Measurements from ENCODE around the gene G2E3.
"Not testable (repeated sequence)": the region's sequence is repeated elsewhere in the genome, so short reads cannot be mapped to it uniquely, and the experiment has no call there.

G2E3 gene, protein sequence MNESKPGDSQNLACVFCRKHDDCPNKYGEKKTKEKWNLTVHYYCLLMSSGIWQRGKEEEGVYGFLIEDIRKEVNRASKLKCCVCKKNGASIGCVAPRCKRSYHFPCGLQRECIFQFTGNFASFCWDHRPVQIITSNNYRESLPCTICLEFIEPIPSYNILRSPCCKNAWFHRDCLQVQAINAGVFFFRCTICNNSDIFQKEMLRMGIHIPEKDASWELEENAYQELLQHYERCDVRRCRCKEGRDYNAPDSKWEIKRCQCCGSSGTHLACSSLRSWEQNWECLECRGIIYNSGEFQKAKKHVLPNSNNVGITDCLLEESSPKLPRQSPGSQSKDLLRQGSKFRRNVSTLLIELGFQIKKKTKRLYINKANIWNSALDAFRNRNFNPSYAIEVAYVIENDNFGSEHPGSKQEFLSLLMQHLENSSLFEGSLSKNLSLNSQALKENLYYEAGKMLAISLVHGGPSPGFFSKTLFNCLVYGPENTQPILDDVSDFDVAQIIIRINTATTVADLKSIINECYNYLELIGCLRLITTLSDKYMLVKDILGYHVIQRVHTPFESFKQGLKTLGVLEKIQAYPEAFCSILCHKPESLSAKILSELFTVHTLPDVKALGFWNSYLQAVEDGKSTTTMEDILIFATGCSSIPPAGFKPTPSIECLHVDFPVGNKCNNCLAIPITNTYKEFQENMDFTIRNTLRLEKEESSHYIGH

DNA sequence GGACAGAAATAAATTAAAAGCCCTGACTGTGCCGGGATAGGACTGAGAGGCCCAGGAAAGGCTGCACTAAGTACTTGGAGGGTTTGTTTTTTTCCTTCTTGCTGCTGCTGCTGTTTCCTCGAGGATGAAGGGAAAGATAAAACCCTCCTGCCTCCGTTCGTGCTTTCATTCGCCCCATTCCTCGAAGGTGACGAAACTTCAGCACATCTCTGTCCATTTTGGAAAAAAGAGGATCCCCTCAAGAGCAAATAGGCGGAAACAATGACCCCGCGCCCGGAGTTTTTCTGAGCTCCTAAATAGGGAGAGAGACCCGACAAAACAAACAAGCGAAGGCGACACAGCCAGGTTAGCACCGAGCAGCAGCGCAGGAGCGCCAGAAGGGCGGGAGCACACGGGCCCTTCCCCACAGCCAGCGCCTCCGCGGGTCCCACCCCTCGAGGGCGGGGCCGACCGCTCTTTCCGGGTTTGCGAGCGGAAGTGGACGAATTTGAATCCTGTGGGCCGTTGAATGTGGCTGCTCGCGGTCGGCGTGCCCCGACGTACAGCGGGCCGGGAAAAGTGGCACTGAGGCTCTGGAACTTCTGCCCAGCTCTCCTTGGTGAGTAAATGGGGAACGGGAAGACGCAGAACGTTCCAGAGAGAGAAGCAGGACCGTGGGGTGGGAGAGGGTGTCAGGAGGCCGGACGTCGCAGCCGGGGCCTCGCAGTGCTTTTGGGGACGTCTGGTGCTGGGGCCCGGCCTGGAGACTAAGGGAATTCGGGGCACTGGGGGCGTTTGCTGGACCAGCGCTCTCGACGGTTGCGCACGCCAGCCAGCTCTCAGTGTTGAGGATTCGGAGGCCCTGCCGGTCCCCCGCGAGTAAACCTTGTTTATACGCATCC lies at the start of gene G2E3:
Gene G2E3, plus strand, starts transcription at position 484 of the 881 bp plus-strand sequence. CDS start 21,922 bp downstream, outside the sequence.
- peak; percentile 73 to 78 for DNase-seq

DNA sequence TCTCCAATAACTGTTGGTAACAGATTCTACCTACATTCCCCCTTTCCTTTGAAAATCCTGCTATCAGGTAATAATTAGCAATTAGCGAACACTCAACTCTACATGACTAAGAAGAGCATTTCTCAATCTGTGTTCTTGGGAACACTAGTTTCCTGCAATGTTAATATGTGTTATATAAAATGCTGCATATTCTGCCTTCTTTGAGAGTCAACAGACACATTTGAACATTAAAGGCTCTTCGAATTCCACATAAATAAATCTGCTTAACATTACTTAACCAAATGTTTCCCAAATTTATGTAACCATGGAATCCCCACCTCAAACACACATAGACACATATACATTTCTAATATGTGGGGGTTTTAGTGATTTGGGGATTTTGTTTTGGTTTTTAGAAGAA lies 41.2 kb upstream of the G2E3 start:
- no peak for DNase-seq

DNA sequence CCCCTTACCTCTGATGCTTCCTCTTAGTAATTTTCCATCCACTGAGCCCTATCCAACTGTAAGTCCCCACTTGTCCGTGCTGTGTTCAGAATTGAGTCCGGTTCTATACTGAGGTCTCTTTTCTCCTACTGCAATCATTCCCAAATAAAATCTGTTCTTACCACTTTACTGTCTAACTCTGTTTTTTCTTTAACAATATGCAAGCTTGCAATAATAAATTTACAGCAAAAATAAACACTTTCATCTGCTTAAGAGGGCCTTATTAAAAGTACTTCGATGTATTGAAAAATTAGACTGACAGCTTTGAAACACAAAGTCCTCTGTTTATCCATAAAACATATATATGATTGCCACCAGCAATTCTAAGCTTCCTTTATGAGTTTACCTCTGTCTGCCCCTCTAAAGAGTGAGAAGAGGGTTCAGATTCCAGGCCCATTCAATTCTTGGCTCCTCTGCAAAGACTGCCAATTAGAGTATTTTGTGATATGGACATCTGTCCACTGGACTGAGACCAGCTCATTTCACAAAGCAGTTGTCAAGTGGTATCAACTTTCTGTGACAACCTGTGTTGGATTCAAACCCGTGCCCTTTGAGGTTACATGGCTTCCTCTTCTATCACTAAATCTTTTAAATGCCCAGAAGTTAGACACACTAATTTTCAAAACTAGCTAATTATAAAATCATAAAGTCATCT lies 39.9 kb upstream of the G2E3 start:
- no peak for DNase-seq

DNA sequence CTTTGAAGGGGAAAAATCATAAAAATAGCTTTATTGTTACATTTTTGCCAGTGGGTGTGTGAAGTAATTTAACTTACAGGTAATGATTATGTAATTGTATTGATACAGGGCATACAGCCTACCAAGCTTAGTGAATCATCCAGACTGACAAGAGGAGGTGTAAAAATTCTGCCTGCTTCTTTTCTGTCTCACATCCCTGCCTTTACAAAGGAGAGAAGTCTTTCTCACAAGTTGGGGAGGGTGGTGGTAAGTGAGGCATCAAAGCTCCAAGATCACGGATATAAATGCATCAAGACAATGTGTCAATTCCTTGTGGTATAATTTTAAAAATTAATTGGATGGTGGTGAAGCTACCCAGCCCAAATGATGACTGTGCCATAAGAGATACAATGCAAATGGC lies 39.0 kb upstream of the G2E3 start:
- DNase-seq, result no peak

DNA sequence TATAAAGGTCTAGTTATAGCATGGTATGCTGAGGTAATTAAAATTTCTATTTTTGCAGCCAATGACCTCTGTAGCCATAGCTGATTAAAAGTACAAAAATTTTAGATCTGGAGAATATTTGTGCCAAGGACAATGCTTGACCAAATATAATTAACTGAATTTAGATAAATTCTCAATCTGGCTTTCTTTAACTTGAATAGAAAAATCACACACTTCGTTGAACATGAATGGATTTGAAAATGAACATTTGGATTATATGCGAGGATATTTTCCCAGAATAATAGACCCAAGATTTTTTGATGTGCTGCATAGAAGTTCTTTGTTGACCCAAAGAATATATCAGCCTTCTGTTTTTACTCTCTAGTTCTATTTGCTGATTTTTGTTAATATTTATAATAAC lies 38.4 kb upstream of the G2E3 start:
- DNase-seq, result no peak

DNA sequence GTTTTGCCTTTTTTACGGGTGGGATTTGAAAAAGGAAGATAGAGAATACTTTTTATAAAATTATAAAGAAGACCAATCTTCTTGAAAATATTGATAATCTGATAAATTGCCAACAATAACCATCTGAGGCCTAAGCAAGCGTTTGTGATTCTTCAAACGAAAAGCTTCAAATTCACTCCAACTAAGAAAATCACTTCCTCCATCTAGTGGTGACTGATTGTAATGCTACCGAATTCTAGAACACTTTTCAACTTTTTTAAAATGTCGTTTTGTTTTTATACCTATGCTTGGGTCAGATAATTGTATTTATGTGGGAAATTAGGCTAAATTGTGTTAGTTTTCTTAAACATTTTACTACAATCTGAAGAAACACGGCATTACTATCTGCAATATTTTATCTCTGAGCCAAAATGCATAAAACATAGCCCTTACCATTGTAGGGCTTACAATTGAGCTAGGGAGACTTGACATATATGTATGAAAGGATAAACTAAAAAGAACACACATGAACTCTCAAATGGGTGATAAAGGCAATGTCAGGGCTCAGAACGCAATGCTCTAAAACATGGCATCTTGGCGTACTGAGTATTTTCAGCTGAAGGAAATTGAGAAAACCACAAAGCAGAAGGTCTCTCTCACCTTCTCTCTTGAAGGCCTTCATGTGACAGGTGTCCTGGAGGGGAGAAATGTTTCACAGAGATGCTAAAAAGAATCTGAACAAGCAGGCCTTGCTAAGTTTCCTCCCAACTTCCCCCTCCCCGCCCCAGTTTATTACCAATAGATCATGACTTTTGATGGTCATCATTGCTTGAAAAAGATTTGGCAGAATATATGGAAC lies 36.8 kb upstream of the G2E3 start:
- peak in 1 of 2 donors; percentile 63 for DNase-seq

DNA sequence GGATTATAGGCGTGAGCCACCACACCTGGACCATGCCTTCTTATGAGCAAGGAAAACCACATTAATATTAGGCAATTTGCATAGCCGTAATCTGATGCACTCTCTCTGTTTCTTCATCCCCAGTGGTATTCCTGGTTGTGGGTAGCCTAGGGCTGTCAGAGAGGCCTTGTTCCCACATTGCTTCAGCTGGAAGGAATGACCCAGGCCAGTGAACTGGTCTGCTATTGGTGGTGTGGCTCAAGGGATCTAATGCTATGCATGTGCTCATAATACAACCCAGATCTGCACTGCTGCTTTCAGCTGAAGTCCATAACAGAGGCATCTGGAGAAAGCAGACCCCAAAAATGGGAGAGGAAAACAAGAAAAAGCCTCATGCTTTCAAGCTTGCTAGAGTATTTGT lies 33.1 kb upstream of the G2E3 start:
- no peak for DNase-seq

DNA sequence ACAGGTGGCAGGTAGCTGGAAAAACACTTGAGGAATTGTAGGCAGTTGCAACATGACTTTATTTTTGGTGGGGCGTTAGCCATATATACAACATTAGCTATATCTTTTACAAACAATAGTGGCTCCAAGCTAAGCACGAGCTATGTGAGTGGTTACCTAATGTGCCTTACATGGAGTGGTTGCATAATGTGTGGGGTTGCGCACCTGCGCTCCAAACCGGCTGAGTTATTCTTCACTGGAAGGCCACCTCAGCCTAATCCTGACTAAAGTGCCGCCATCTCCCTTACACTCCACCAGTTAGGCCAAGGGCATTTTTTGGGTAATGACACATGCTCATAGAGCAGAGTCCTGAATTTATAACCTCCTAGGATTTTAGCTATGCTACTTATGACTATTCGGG lies 31.8 kb upstream of the G2E3 start:
- no peak for DNase-seq

DNA sequence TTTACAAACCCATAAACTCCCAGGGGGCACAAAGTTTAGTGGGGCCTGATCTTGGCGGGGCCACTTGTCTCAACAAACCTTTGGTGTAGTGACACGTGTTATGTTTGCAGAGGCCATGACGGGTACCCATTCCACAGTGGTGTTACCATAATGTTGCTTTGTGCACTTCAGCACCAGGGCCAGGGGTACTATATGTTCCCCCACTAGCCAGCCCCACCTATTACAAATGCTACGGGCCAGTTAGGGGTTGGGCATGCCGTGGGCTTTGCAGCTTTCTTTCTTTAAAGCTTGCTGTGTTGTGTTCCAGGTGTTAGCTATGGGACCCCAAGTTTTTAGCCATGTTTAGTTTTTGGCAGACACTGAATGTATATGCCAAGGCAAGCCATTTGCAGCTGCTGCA lies 30.8 kb upstream of the G2E3 start:
- no peak for DNase-seq

DNA sequence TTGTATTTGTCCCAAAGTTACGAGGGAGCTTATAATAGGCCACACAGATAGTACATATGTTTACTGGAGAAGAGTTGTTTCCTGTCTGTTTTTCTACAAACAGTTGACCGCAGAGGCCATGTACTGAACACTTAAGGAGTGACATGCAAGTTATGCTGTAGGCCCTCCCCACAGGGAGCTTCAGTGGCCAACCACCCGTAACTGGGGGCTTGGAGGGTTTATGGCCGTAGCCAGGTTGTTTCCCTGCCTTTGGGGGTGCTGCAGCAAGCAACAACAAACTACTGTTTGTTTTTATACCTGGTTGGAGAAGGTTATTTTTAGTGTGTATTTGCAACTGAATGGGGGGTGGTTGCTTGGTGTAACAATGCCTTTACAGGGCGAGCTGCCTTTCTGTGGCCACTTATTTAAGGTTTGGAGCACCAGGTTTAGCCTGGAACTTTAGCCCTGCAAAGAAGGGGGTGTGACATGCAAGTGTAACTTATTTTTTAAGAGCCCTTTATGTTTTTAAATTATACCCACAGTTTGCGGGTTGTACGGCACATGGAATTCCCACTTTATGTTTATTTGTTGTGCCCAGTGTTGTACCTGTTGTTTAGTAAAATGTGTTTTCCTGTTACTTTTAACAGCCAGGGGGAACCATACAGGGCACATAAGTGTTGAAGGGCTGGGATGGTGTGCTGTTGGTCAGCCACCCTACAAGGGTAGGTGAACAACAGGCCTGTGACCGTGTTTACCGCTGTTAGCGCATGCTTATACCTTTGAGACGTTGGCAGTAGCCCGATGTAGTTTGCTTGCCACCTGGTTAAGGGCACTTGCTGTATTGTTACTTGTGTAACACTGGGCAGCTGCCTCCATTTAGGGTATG lies 29.9 kb upstream of the G2E3 start:
- DNase-seq, result no peak

DNA sequence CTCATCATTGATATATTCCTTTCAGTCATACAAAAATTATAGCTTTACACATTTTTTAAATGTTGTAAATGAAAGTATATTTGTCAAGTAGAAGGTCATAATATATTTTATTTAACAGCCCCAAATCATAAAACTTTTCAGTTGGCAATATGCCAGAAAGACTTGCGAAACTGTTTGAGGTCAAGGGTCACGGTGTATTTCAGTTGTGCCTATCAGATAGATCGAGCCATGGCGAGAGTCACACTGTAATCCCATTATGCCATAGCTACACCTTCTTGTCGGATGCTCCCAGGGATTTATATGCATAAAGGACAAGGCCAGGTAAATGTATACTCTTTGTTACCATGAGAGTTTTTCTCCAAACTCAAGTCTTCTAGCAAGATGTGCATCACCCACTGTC lies 26.7 kb upstream of the G2E3 start:
- DNase-seq, result no peak

DNA sequence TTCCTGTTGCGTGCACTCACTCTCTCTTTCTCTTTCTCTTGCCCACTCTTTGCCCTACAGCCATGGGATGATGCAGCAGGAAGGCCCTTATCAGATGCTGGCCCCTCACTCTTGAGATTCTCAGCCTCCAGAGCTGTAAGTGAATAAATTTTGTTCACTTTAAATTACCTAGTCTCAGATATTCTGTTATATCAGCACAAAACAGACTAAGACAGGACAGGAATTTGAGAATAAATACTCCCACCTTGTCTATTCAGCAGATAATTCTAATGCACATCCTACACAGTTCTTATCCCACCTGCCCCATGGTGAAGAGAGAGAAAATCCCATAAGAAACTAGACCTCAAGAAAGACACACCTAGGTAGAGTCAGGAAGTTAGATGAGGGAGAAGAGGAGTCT lies 25.8 kb upstream of the G2E3 start:
- DNase-seq, result no peak

DNA sequence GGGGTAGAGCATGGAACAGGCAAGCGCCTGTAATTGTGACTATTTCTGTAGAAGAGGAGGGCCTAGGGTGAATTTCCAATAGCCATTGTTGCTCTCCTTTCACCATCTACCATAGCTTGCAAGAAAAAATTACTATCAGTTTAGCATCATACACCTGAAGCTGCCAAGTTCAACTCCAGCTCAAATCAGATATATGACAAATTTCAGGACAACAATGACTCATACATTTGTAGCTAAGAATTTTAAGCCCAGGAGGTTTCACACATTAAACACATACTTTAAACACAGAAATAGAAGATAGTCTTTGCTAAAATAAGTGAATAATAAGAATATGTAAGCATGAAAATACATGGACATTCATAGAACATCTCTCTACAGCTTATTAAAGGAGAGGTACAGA lies 17.6 kb upstream of the G2E3 start:
- DNase-seq, result no peak

DNA sequence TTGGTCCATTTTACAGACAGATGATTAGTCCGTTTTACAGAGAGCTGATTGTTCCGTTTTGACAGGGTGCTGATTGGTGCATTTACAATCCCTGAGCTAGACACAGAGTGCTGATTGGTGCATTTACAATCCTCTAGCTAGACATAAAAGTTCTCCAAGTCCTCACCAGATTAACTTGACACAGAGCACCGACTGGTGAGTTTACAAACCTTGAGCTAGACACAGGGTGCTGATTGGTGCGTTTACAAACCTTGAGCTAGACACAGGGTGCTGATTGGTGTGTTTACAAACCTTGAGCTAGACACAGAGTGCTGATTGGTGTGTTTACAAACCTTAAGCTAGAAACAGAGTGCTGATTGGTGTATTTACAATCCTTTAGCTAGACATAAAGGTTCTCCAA lies 12.2 kb upstream of the G2E3 start:
- DNase-seq, result not testable (repeated sequence)

DNA sequence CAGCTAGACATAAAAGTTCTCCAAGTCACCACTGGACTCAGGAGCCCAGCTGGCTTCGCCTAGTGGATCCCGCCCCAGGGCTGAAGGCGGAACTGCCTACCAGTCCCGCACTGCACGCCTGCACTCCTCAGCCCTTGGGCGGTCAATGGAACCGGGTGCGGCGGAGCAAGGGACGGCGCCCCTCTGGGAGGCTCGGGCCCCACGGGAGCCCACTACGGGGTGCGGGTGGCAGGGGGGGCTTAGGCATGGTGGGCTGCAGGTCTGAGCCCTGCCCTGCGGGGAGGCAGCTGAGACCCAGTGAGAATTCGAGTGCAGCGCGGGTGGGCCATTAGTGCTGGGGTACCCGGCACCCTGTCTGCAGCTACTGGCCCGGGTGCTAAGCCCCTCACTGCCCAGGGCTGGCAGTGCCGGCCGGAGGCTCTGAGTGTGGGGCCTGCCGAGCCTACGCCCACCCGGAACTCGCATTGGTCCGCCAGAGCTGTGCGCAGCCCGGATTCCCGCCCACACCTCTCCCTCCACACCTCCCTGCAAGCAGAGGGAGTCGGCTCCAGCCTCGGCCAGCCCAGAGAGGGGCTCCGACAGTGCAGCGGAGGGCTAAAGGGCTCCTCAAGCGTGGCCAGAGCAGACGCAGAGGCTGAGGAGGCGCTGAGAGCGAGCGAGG lies 11.4 kb upstream of the G2E3 start:
- no peak for DNase-seq

DNA sequence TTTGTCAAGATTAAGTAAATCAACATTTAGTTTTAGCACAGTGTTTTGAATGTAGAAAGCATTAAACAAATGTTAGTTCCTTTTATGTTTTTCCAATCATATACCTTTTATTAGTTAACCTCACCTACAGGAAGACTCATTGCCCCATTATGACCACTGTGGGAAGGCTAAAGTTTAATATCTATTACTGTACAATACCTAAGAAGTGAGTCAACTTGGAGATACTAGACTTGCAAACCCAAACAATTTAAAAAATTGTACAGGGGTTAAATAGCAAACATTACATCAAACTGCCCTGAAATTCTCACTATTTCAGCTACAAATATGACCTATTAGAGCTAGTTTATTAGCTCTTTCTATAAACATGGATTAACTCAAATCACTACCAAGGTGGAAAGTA lies 8.6 kb upstream of the G2E3 start:
- no peak for DNase-seq

DNA sequence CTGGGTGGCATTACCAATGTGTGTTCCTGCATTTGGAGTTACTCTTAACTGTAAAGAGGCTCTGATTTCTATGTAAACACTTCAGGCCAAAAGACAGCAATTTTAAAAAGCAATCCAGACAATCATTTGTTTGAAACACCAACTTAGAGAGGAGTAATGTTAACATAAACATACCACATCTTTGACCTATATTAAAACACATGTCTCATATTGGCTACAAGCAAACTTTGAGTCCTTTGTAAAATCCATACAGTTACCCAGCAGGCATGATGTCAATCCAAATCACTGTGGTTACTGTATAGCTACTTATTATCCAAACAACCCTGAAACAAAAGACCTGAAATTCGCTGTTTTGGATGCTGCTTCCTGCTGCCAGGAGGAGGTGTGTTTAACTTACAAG lies 7.5 kb upstream of the G2E3 start:
- no peak for DNase-seq

DNA sequence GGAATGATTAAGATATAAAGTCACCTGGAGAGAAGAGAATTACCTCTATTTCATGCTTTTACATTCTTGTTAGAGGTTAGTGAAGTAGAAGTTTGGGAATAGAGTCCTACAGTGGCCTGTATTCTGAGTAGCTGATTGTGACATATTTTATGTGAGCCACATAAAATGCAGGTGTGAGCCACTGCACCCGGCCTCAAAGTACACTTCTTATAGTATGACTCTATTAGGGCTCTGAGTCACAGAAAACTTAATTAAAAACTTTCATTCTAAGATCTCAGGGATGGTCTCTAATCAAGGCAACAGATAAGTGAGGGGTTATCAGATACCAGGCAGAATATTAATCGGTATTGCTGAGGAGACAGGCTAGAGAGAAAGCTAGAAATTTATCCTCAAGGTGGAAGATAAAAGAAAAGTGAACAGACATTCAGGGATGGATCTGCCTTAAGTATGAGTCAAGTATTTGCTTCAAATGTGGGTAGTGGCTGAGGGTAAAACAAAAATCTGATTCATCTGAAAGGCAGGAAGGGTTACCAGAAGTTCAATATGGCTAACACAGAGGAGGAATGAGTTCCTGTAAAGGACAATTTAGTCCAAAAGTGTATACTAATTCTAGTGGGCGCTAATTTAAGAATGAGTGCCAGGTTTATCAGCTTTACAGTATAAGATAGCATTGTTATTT lies 5.5 kb upstream of the G2E3 start:
- DNase-seq, result no peak

DNA sequence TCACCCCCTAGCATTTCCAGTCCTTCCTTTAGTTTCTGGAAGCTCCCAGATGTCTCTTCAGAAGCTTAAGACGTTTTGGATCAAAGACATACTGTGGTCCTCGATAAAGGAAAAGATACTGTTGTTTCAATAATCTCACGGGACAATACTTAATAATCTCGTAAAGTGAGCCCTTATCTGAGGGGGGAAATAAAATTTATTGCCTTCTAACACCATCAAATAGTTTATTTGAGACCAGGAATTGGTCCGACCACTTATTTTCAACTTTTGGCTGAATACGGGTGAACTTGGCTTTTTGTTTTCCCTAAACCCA lies 640 bp upstream of the G2E3 start:
- DNase-seq, result no peak

DNA sequence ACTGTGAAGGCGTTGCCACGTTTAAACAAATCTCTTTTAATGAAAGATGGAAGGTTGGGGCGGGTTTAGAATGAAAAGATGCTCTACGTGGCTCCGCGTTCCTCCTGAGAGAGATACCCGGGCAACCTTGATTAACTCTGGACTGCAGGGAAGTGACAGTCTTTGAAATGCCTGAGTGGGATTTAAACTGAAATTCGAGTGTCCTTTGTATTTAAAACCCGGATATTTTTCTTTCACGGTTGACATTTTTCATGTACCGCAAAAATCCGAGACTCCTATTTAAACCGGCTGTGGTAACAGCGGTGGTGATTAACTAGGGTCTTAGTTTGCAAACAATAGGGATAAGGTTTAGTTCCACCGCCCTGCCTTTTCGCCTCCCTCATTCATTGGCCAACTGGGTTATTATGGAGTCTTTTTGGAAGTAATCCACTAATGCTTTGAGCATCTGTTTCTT lies 707 bp downstream of the G2E3 start:
- DNase-seq, result no peak
